Measurements from ENCODE around the gene TAS2R16. TPM values are rescaled to one million over a fixed set of nuclear protein-coding genes. Genes with fewer than 3 reads are reported as not detected.

TAS2R16 gene
- total and polyA plus RNA-seq, 9 donors = not detected

GRCh38 chr7:122974229-122974628, 21.3 kb downstream of the TAS2R16 start:
- WGBS, 3 donors = 78 to 91% (median 85%) methylated on average over 2 of the region's 2 CpGs

DNA sequence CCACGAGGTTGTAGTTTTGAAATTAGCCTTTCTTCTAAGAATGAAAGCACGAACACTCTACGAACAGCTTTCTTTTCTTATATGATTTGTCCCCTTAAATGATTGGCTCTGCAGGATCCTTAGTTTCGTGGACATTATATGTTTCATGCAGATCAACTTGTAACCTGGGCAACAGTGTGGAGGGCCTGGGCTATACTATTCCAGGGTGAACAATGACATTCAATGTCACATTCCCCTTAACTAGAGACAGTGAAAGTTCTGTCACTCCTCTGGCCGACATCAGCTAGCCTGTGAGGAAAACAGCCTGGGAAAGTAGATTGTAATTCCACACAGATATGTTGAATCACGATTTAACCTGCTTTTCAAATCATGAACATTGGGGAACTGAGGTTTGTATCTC, 23.4 kb downstream of the TAS2R16 start:
- intact Hi-C loops (cut with DNase I) = no loop called here
- no peaks in the 10 kb centered on the region for H3K36me3 ChIP-seq
- no peaks in the 10 kb centered on the region for H3K9me3 ChIP-seq
- 48 to 65% (median 55%) methylated on average over 6 of the region's 6 CpGs for WGBS, 3 donors
- no peak for DNase-seq
- TF ChIP-seq CTCF (IDR thresholded peaks at IDR 0.05) = no peak
- TF ChIP-seq POLR2A (IDR thresholded peaks at IDR 0.05) = no peak
- no peak for TF ChIP-seq EP300 (IDR thresholded peaks at IDR 0.05)
- no peaks in the 10 kb centered on the region for H3K27me3 ChIP-seq
- no peak overlapping the region for H3K4me3 ChIP-seq
- no peaks in the 10 kb centered on the region for H3K4me1 ChIP-seq (ENCODE audit: insufficient read depth)
- H3K27ac ChIP-seq = no peak overlapping the region

More at GRCh38 chr7:122974229-122974628, 21.3 kb downstream of the TAS2R16 start:
- no peaks in the 10 kb centered on the region for H3K4me1 ChIP-seq (ENCODE audit: insufficient read depth)
- no peaks in the 10 kb centered on the region for H3K9me3 ChIP-seq
- no peak overlapping the region for H3K27ac ChIP-seq
- H3K36me3 ChIP-seq = no peaks in the 10 kb centered on the region
- TF ChIP-seq CTCF (IDR thresholded peaks at IDR 0.05) = no peak
- no peak for TF ChIP-seq POLR2A (IDR thresholded peaks at IDR 0.05)
- TF ChIP-seq EP300 (IDR thresholded peaks at IDR 0.05) = no peak
- intact Hi-C loops (cut with DNase I) = no loop called here
- H3K27me3 ChIP-seq = no peaks in the 10 kb centered on the region
- DNase-seq = no peak
- H3K4me3 ChIP-seq = no peak overlapping the region

GRCh38 chr7:122970740-122971725, 24.5 kb downstream of the TAS2R16 start:
- TF ChIP-seq CTCF (IDR thresholded peaks at IDR 0.05) (no peak), POLR2A (IDR thresholded peaks at IDR 0.05) (no peak), EP300 (IDR thresholded peaks at IDR 0.05) (no peak)
- Histone ChIP-seq H3K27me3 (no peaks in the 10 kb centered on the region), H3K4me1 (ENCODE audit: insufficient read depth) (no peaks in the 10 kb centered on the region), H3K4me3 (no peak overlapping the region), H3K9me3 (no peaks in the 10 kb centered on the region), H3K27ac (no peak overlapping the region), H3K36me3 (no peaks in the 10 kb centered on the region)
- DNase-seq = no peak
- intact Hi-C loops (cut with DNase I) = no loop called here
- 53 to 64% (median 56%) methylated on average over 6 of the region's 6 CpGs for WGBS, 3 donors

- Histone ChIP-seq H3K4me3 (no peak overlapping the region), H3K27ac (no peak overlapping the region), H3K27me3 (no peaks in the 10 kb centered on the region), H3K36me3 (no peaks in the 10 kb centered on the region), H3K4me1 (ENCODE audit: insufficient read depth) (no peaks in the 10 kb centered on the region), H3K9me3 (no peaks in the 10 kb centered on the region)
- no peak for DNase-seq
- intact Hi-C loops (cut with DNase I) = no loop called here
- WGBS, 3 donors = 83 to 89% (median 88%) methylated on average over 4 of the region's 4 CpGs
- no peak for TF ChIP-seq CTCF (IDR thresholded peaks at IDR 0.05)
- TF ChIP-seq POLR2A (IDR thresholded peaks at IDR 0.05) = no peak
- no peak for TF ChIP-seq EP300 (IDR thresholded peaks at IDR 0.05)
Measured at GRCh38 chr7:122968389-122968788, 27.1 kb downstream of the TAS2R16 start.

All from ovary (tissue), 9 donors.